ENCODE results near the gene AGRN.

GRCh38 chr1:1024149-1024770 is 4.3 kb downstream of the AGRN start:
- TF ChIP-seq CTCF (IDR thresholded peaks at IDR 0.05) (no peak), POLR2A (IDR thresholded peaks at IDR 0.05) (no peak)
